Heart right ventricle (tissue), 16 donors: ENCODE results near the gene GRXCR1. TPM values are rescaled to one million over a fixed set of nuclear protein-coding genes. Genes with fewer than 3 reads are reported as not detected.

Experiments used
- ATAC-seq, 8 donors: fragments of 200-7000 bp; cut with Tn5 transposase; one replicate each; pipeline ENCODE4 v1.9.1; 2020; ENCODE audit warnings: mild to moderate bottlenecking in 8 of 8, moderate library complexity in 8 of 8, moderate number of reproducible peaks in 1 of 8
- DNase-seq, 2 donors: peaks; one replicate each; pipeline ENCODE4 v3.0.0-alpha.2; 2020
- H3K27ac ChIP-seq, 10 donors: fragments of 200-600 bp; sonication (generic) in 2 of 10; one replicate each; pipeline versions ENCODE4 v1.5.0 to v1.8.0; 2020 to 2022; ENCODE audit warnings: mild to moderate bottlenecking in 3 of 10
- H3K27me3 ChIP-seq, 7 donors: fragments of 200-600 bp; one replicate each; pipeline ENCODE4 v1.8.0; 2021 to 2022; ENCODE audit warnings: mild to moderate bottlenecking in 2 of 7
- H3K36me3 ChIP-seq, 9 donors: fragments of 200-600 bp; sonication (generic) in 1 of 9; one replicate each; pipeline versions ENCODE4 v1.5.0 to v1.8.0; 2020 to 2022; ENCODE audit warnings: mild to moderate bottlenecking in 2 of 9
- H3K4me1 ChIP-seq, 9 donors: fragments of 200-600 bp; sonication (generic) in 1 of 9; one replicate each; pipeline versions ENCODE4 v1.5.0 to v1.8.0; 2020 to 2022; ENCODE audit warnings: mild to moderate bottlenecking in 4 of 9
- H3K4me3 ChIP-seq, 10 donors: fragments of 200-600 bp; sonication (generic) in 2 of 10; one replicate each; pipeline versions ENCODE4 v1.5.0 to v1.8.0; 2020 to 2022; ENCODE audit warnings: mild to moderate bottlenecking in 7 of 10, moderate library complexity in 2 of 10
- H3K9me3 ChIP-seq, 11 donors: fragments of 200-600 bp in 10 of 11; sonication (generic) in 2 of 11; one replicate each; pipeline versions ENCODE4 v1.5.0 to v1.8.0; 2013 to 2022; ENCODE audit warnings: mild to moderate bottlenecking in 2 of 11, control low read depth in 1 of 11, moderate library complexity in 1 of 11
- CTCF ChIP-seq, 9 donors: fragments of 200-600 bp; sonication (generic) in 2 of 9; IDR thresholded peaks; one replicate each; pipeline versions ENCODE4 v1.5.0 to v1.8.0; 2021 to 2022; ENCODE audit warnings: antibody characterized with exemption in 9 of 9, mild to moderate bottlenecking in 5 of 9, moderate library complexity in 1 of 9
- WGBS, 2 donors: extraction: QIAGEN DNeasy Blood & Tissue Kit; methylation state at CpG; one replicate each; pipeline ENCODE4 v1.1.7; 2013; ENCODE audit warnings: inconsistent platforms in 1 of 2; 5-methylcytosine and 5-hydroxymethylcytosine counted together
- intact Hi-C, 10 donors: fragments of 100-400 bp; cut with DNase I; formaldehyde crosslinking; loops; one replicate each; pipeline versions ENCODE4 v1.11.1 to v1.14.2; 2022
- polyA plus RNA-seq, 2 donors: library from polyadenylated mRNA; stranded (reverse); fragments of 200-250 nt; gene quantifications; one replicate each; pipeline ENCODE4 v1.2.3, GENCODE V29; 2013
- total RNA-seq, 10 donors: library from RNA; stranded (reverse); fragmentation: NEBNext Ultra II Directional in 3 of 10; extraction: Animal tissue kit (Norgen Biotek cat#: 25700) in 3 of 10; gene quantifications; one replicate each; pipeline versions ENCODE4 v1.2.1 to v1.2.4, GENCODE V29; 2021 to 2023
- donor health status: Arrhythmogenic right ventricular cardiomyopathy.
- donor health status: ischemic (EF 13 %, LVEDD 7.1; RV severe dilation, severe dysfunction).
- donor health status: healthy with polysubstance abuse.
- donor health status: DM: no; HTN: yes; CAD: no.
- donor health status: DM: no; HTN: no; CAD: no.
- donor health status: ischemic (EF 25% LVEDD 6.9; RV normal size, moderate dysfunction).
- donor health status: ischemic (EF 25% LVEDD 5.7; RV mildly dilated, moderate dysfunction).
- donor health status: healthy.
- donor health status: DM: yes; HTN: yes; CAD: no.
- donor health status: Ischemic cardiomyopathy.
- donor health status: ischemic (EF 35%, LVEDD 5.7; RV mildly dilated, moderate dysfunction).
- donor health status: nonischemic (EF 11% LVEDD 7.7; RV severe dilation, severe dysfunction).
- donor health status: DM: yes; HTN: yes; CAD: no.
- donor health status: PGD.
- donor health status: ischemic (EF 29% LVEDD 5.4; RV normal size, mild dysfunction).
- donor health status: nonischemic (EF 23%, LVEDD 6.1; RV moderate dilation, normal function).

GRXCR1 gene
- total and polyA plus RNA-seq, 12 donors: not detected

GRCh38 chr4:43041632-43042031 is 149.1 kb downstream of the GRXCR1 start:
- no peaks in the 10 kb centered on the region for H3K4me1 ChIP-seq
- H3K36me3 ChIP-seq: no peaks in the 10 kb centered on the region
- intact Hi-C loops: no loop called here
- no peak overlapping the region for H3K27ac ChIP-seq
- no peaks in the 10 kb centered on the region for H3K27me3 ChIP-seq
- WGBS, 2 donors: 28 to 48% methylated on average over 1 of the region's 1 CpG
- DNase-seq (no peak), ATAC-seq (no peak)
- no peak overlapping the region for H3K4me3 ChIP-seq
- no peaks in the 10 kb centered on the region for H3K9me3 ChIP-seq
- no peak for TF ChIP-seq CTCF (IDR thresholded peaks at IDR 0.05)

GRCh38 chr4:43047058-43047457 is 154.5 kb downstream of the GRXCR1 start:
- no peak for DNase-seq
- intact Hi-C loops: no loop called here

GRCh38 chr4:43048570-43048969 is 156.1 kb downstream of the GRXCR1 start:
- DNase-seq (no peak), ATAC-seq (no peak)
- Histone ChIP-seq H3K27me3 (no peaks in the 10 kb centered on the region), H3K27ac (no peak overlapping the region), H3K4me1 (no peaks in the 10 kb centered on the region), H3K4me3 (no peak overlapping the region), H3K36me3 (no peaks in the 10 kb centered on the region), H3K9me3 (no peaks in the 10 kb centered on the region)
- 69 to 85% methylated on average over 5 of the region's 5 CpGs for WGBS, 2 donors
- TF ChIP-seq CTCF (IDR thresholded peaks at IDR 0.05): no peak
- intact Hi-C loops: no loop called here

More at GRCh38 chr4:43047058-43047457, 154.5 kb downstream of the GRXCR1 start:
- H3K4me1 ChIP-seq: no peaks in the 10 kb centered on the region
- no peak overlapping the region for H3K27ac ChIP-seq
- no peak for TF ChIP-seq CTCF (IDR thresholded peaks at IDR 0.05)
- WGBS, 2 donors: 54 to 69% methylated on average over 1 of the region's 1 CpG
- no peaks in the 10 kb centered on the region for H3K36me3 ChIP-seq
- no peak for ATAC-seq
- H3K4me3 ChIP-seq: no peak overlapping the region
- no peaks in the 10 kb centered on the region for H3K9me3 ChIP-seq
- H3K27me3 ChIP-seq: no peaks in the 10 kb centered on the region

- Histone ChIP-seq H3K36me3 (no peaks in the 10 kb centered on the region), H3K4me1 (no peaks in the 10 kb centered on the region), H3K27me3 (no peaks in the 10 kb centered on the region), H3K9me3 (no peaks in the 10 kb centered on the region), H3K4me3 (no peak overlapping the region), H3K27ac (no peak overlapping the region)
- intact Hi-C loops: no loop called here
- DNase-seq (no peak), ATAC-seq (no peak)
- TF ChIP-seq CTCF (IDR thresholded peaks at IDR 0.05): no peak
Measured at GRCh38 chr4:43049326-43049725, 156.8 kb downstream of the GRXCR1 start.

- H3K36me3 ChIP-seq: no peaks in the 10 kb centered on the region
- DNase-seq (no peak), ATAC-seq (no peak)
- TF ChIP-seq CTCF (IDR thresholded peaks at IDR 0.05): no peak
- peaks cover 0 to 10% (median 0%) of the 10 kb centered on the region in 11 donors for H3K9me3 ChIP-seq
- H3K27ac ChIP-seq: no peak overlapping the region
- no peaks in the 10 kb centered on the region for H3K27me3 ChIP-seq
- intact Hi-C loops: no loop called here
- no peaks in the 10 kb centered on the region for H3K4me1 ChIP-seq
- H3K4me3 ChIP-seq: no peak overlapping the region
Measured at GRCh38 chr4:43066415-43066814, 173.9 kb downstream of the GRXCR1 start.
